H1 (cell line): ENCODE results near the gene SLC39A10. TPM values are rescaled to one million over a fixed set of nuclear protein-coding genes. Genes with fewer than 3 reads are reported as not detected.

ENCODE experiments used
- ASH2L ChIP-seq: fragments of 200-600, 300-600 bp; sonication (generic); IDR thresholded peaks from one replicate; pipeline ENCODE4 v1.7.1; 2017; ENCODE audit warnings: low read length
- CBX8 ChIP-seq: fragments of 300-800, 300-1000 bp; sonication (generic); IDR thresholded peaks from 2 replicates; pipeline ENCODE4 v1.7.1; 2016; ENCODE audit warnings: low read depth, low read length, borderline replicate concordance
- JUN ChIP-seq: IDR thresholded peaks from 2 replicates; pipeline ENCODE4 v1.6.1; 2011; ENCODE audit warnings: low read depth, mild to moderate bottlenecking, improper control_type of control experiment, low read length
- SIN3A ChIP-seq, 2 experiments: IDR thresholded peaks in 1 of 2; conservative IDR thresholded peaks in 1 of 2; 2 replicates each; pipeline ENCODE4 v1.6.1; 2011 to 2012; ENCODE audit warnings: low read length in 2 of 2, improper control_type of control experiment in 1 of 2, low read depth in 1 of 2, mild to moderate bottlenecking in 1 of 2
- TCF12 ChIP-seq: IDR thresholded peaks from 2 replicates; pipeline ENCODE4 v1.6.1; 2011; ENCODE audit warnings: low read depth, mild to moderate bottlenecking, low read length
- polyA plus RNA-seq, 7 experiments: library from polyadenylated mRNA; depleted of rRNA in 3 of 7; stranded (reverse) in 5 of 7; unstranded in 2 of 7; fragments of >200 nt in 5 of 7; fragments of 200-250 nt in 2 of 7; gene quantifications; 1 replicate in 5 of 7; 2 replicates in 1 of 7; 4 replicates in 1 of 7; pipeline versions ENCODE4 v1.2.1 to v1.2.3, GENCODE V29; 2011 to 2013; ENCODE audit warnings: missing spikeins in 2 of 7, mixed read lengths in 2 of 7
- total RNA-seq: library from RNA; stranded (reverse); fragmentation: NEBNext Ultra II Directional; extraction: Animal tissue kit (Norgen Biotek cat#: 25700); gene quantifications from 2 replicates; pipeline ENCODE4 v1.2.1, GENCODE V29; 2021

The SLC39A10 gene
- total and polyA plus RNA-seq, 2 of the 8 experiments (the other 6 are each of a cell fraction or from before 2014, with no cell fraction given), result 68.1 to 234 TPM

GRCh38 chr2:195686564-195686963, 29.5 kb downstream of the SLC39A10 start (continued):
- TF ChIP-seq JUN (no peak), TCF12 (no peak), CBX8 (no peak), SIN3A (conservative IDR thresholded peaks at IDR 0.05 in 1 of 2, IDR thresholded peaks at IDR 0.05 in 1 of 2; ENCODE audit: low read depth in 1 of 2, low read length in 2 of 2) (no peak), ASH2L (no peak)
